HL-60 (cell line): Measurements from ENCODE around the gene HNF4A.

ENCODE experiments used
- DNase-seq, 2 experiments: peaks; one replicate each; pipeline ENCODE4 v3.0.0-alpha.2; 2010 to 2020; ENCODE audit warnings: low read depth in 1 of 2, low spot score in 1 of 2
- H3K27ac ChIP-seq: fragments of 250-450 bp; sonication (Bioruptor Pico); replicated peaks from 2 replicates; pipeline ENCODE4 v1.5.1; 2020; ENCODE audit warnings: mild to moderate bottlenecking, moderate library complexity
- H3K27me3 ChIP-seq: fragments of 250-450 bp; sonication (Bioruptor Pico); 2 replicates; pipeline ENCODE4 v1.5.1; 2021; ENCODE audit warnings: mild to moderate bottlenecking, moderate library complexity; ENCODE audit not compliant: insufficient read depth, poor library complexity, severe bottlenecking
- H3K4me3 ChIP-seq: replicated peaks from 2 replicates; pipeline ENCODE4 v1.5.1; 2011; ENCODE audit warnings: mild to moderate bottlenecking, control low read depth, low read length; ENCODE audit not compliant: insufficient read depth
- GABPA ChIP-seq: IDR thresholded peaks from 2 replicates; pipeline ENCODE4 v1.6.1; 2012; ENCODE audit warnings: low read depth
- POLR2AphosphoS5 ChIP-seq: IDR thresholded peaks from 2 replicates; pipeline ENCODE4 v1.6.1; 2012; ENCODE audit warnings: low read depth
- SPI1 ChIP-seq: IDR thresholded peaks from 2 replicates; pipeline ENCODE4 v1.6.1; 2012; ENCODE audit warnings: low read depth, mild to moderate bottlenecking, borderline replicate concordance
- TF ChIP-seq, protein P1 (sequence below): IDR thresholded peaks from one replicate; pipeline ENCODE4 v1.5.1; 2011; ENCODE audit warnings: low read length, control low read depth, inconsistent platforms; ENCODE audit not compliant: insufficient read depth
- TF ChIP-seq, protein P2 (sequence below): IDR thresholded peaks from 2 replicates; pipeline ENCODE4 v1.6.1; 2012; ENCODE audit warnings: low read depth; ENCODE audit not compliant: insufficient replicate concordance

The HNF4A gene

DNA sequence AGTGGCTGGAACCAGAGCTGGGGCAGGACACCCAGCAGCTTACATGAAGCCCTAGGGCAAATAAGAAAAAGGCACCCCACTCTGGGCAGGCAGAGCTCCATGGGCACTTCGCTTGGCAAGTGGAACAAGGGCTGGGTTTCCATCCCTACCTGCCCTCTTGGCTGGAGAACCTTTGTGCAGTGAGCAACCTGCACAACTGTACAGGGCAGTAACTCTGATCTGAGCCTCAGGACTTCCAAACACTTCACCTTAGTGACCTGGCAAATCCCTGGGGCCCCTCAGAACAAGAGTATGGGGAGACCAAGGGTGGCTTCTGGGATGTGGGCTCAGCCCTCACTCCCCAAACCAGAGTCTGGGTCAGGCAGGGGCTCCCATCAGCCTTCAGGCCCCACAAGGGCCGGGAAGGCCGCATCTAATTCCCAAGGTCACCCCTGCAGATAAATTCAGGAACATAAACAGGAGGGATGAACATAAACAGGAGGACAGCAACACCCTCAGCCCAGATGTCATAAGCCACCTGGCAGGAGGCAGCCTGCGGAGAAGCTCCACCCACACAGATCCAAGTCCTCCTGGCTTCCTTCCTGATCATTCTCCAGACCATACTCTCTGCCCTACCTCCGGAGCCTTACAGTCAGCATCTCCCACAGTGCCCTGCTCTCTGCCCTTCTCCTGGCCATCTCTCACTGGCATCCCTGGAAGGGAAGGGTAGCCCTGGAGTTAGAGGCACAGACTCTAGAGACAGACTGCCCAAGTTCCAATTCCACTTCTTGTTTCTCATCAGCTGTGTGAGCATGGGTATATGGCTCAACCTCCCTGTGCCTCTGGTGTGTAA is 37.5 kb downstream of the HNF4A start:
- TF ChIP-seq SPI1 (no peak), POLR2AphosphoS5 (no peak), GABPA (no peak)
- TF ChIP-seq, protein P1, sequence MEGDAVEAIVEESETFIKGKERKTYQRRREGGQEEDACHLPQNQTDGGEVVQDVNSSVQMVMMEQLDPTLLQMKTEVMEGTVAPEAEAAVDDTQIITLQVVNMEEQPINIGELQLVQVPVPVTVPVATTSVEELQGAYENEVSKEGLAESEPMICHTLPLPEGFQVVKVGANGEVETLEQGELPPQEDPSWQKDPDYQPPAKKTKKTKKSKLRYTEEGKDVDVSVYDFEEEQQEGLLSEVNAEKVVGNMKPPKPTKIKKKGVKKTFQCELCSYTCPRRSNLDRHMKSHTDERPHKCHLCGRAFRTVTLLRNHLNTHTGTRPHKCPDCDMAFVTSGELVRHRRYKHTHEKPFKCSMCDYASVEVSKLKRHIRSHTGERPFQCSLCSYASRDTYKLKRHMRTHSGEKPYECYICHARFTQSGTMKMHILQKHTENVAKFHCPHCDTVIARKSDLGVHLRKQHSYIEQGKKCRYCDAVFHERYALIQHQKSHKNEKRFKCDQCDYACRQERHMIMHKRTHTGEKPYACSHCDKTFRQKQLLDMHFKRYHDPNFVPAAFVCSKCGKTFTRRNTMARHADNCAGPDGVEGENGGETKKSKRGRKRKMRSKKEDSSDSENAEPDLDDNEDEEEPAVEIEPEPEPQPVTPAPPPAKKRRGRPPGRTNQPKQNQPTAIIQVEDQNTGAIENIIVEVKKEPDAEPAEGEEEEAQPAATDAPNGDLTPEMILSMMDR, result no peak
- TF ChIP-seq, protein P2, sequence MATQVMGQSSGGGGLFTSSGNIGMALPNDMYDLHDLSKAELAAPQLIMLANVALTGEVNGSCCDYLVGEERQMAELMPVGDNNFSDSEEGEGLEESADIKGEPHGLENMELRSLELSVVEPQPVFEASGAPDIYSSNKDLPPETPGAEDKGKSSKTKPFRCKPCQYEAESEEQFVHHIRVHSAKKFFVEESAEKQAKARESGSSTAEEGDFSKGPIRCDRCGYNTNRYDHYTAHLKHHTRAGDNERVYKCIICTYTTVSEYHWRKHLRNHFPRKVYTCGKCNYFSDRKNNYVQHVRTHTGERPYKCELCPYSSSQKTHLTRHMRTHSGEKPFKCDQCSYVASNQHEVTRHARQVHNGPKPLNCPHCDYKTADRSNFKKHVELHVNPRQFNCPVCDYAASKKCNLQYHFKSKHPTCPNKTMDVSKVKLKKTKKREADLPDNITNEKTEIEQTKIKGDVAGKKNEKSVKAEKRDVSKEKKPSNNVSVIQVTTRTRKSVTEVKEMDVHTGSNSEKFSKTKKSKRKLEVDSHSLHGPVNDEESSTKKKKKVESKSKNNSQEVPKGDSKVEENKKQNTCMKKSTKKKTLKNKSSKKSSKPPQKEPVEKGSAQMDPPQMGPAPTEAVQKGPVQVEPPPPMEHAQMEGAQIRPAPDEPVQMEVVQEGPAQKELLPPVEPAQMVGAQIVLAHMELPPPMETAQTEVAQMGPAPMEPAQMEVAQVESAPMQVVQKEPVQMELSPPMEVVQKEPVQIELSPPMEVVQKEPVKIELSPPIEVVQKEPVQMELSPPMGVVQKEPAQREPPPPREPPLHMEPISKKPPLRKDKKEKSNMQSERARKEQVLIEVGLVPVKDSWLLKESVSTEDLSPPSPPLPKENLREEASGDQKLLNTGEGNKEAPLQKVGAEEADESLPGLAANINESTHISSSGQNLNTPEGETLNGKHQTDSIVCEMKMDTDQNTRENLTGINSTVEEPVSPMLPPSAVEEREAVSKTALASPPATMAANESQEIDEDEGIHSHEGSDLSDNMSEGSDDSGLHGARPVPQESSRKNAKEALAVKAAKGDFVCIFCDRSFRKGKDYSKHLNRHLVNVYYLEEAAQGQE, result no peak
- H3K4me3 ChIP-seq, result no peak overlapping the region
- H3K27me3 ChIP-seq, result no peaks in the 10 kb centered on the region
- H3K27ac ChIP-seq, result no peak overlapping the region
- DNase-seq, result no peak

- TF ChIP-seq POLR2AphosphoS5 (no peak), GABPA (no peak), SPI1 (no peak)
- TF ChIP-seq, protein P2, result no peak
- TF ChIP-seq, protein P1, result no peak
- no peak for DNase-seq
- H3K27ac ChIP-seq, result no peak overlapping the region
- no peaks in the 10 kb centered on the region for H3K27me3 ChIP-seq
- no peak overlapping the region for H3K4me3 ChIP-seq
Observed at GRCh38 chr20:44393608-44394451, 38.3 kb downstream of the HNF4A start.

GRCh38 chr20:44394452-44394701 is 38.9 kb downstream of the HNF4A start:
- Histone ChIP-seq H3K27ac (no peak overlapping the region), H3K27me3 (no peaks in the 10 kb centered on the region), H3K4me3 (no peak overlapping the region)
- TF ChIP-seq, protein P2, result no peak
- no peak for TF ChIP-seq SPI1
- no peak for TF ChIP-seq POLR2AphosphoS5
- TF ChIP-seq, protein P1, result no peak
- TF ChIP-seq GABPA, result no peak
- no peak for DNase-seq
